HepG2 (cell line): Measurements from ENCODE around the gene ZNF524. TPM values are rescaled to one million over a fixed set of nuclear protein-coding genes. Genes with fewer than 3 reads are reported as not detected.

Experiments
- AGO1 ChIP-seq: fragments of 200-400 bp; formaldehyde crosslinking; IDR thresholded peaks from 2 replicates; pipeline ENCODE4 v1.6.1; 2017; ENCODE audit warnings: mild to moderate bottlenecking, low read depth, low read length, moderate library complexity; ENCODE audit not compliant: poor library complexity, severe bottlenecking
- ARHGAP35 ChIP-seq: sonication (generic); formaldehyde crosslinking; IDR thresholded peaks from 2 replicates; pipeline ENCODE4 v1.9.0; 2022; ENCODE audit warnings: mild to moderate bottlenecking, inconsistent platforms, moderate library complexity, missing genetic modification reagents, borderline replicate concordance
- FOSL2 ChIP-seq: sonication (generic); formaldehyde crosslinking; IDR thresholded peaks from 2 replicates; pipeline ENCODE4 v1.4.0; 2020; ENCODE audit warnings: missing genetic modification reagents
- HNRNPL ChIP-seq: fragments of 200-400 bp; formaldehyde crosslinking; IDR thresholded peaks from 2 replicates; pipeline ENCODE4 v1.6.1; 2017; ENCODE audit warnings: mild to moderate bottlenecking, low read depth, low read length
- MAFG ChIP-seq: sonication (generic); formaldehyde crosslinking; IDR thresholded peaks from 2 replicates; pipeline ENCODE4 v1.5.1; 2020; ENCODE audit warnings: mild to moderate bottlenecking, missing genetic modification reagents
- NFATC3 ChIP-seq: sonication (generic); formaldehyde crosslinking; IDR thresholded peaks from 2 replicates; pipeline ENCODE4 v1.5.1; 2020; ENCODE audit warnings: mild to moderate bottlenecking, missing genetic modification reagents
- REL ChIP-seq: sonication (generic); formaldehyde crosslinking; conservative IDR thresholded peaks from 2 replicates; pipeline ENCODE4 v1.8.0; 2022; ENCODE audit warnings: mild to moderate bottlenecking, missing genetic modification reagents, moderate library complexity
- SRSF1 ChIP-seq: fragments of 200-400 bp; formaldehyde crosslinking; optimal IDR thresholded peaks from 2 replicates; pipeline ENCODE3; 2017; ENCODE audit warnings: mild to moderate bottlenecking, low read depth, low read length, moderate library complexity
- TCF7 ChIP-seq: sonication (generic); IDR thresholded peaks from 2 replicates; pipeline ENCODE4 v1.6.1; 2016; ENCODE audit warnings: antibody characterized with exemption, low read depth
- THAP11 ChIP-seq: IDR thresholded peaks from 2 replicates; pipeline ENCODE4 v1.6.1; 2016; ENCODE audit warnings: missing biosample characterization, missing genetic modification reagents
- ZBTB20 ChIP-seq: sonication (generic); formaldehyde crosslinking; IDR thresholded peaks from 2 replicates; pipeline ENCODE4 v1.8.1; 2023; ENCODE audit warnings: missing genetic modification reagents, low read depth, mild to moderate bottlenecking, borderline replicate concordance
- ZFP36 ChIP-seq: fragments of 150-350 bp; IDR thresholded peaks from 2 replicates; pipeline ENCODE4 v1.6.1; 2018; ENCODE audit warnings: borderline replicate concordance, low read length, low read depth; ENCODE audit not compliant: partially characterized antibody
- ZFP41 ChIP-seq: sonication (generic); formaldehyde crosslinking; IDR thresholded peaks from 2 replicates; pipeline ENCODE4 v1.4.0; 2020; ENCODE audit warnings: mild to moderate bottlenecking, missing genetic modification reagents, borderline replicate concordance
- ZNF337 ChIP-seq: sonication (generic); formaldehyde crosslinking; IDR thresholded peaks from 2 replicates; pipeline ENCODE4 v1.5.1; 2020; ENCODE audit warnings: missing genetic modification reagents, low read depth, mild to moderate bottlenecking, borderline replicate concordance
- ZNF546 ChIP-seq: sonication (generic); formaldehyde crosslinking; conservative IDR thresholded peaks from 2 replicates; pipeline ENCODE4 v1.8.1; 2023; ENCODE audit warnings: mild to moderate bottlenecking, missing genetic modification reagents
- ZNF577 ChIP-seq: sonication (generic); formaldehyde crosslinking; IDR thresholded peaks from 2 replicates; pipeline ENCODE4 v1.4.0; 2020; ENCODE audit warnings: mild to moderate bottlenecking, low read depth, missing genetic modification reagents, borderline replicate concordance
- ZNF781 ChIP-seq: sonication (generic); formaldehyde crosslinking; IDR thresholded peaks from 2 replicates; pipeline ENCODE4 v1.5.1; 2020; ENCODE audit warnings: borderline replicate concordance, mild to moderate bottlenecking, missing genetic modification reagents; ENCODE audit errors: not compliant biosample characterization
- ZNF841 ChIP-seq: sonication (generic); formaldehyde crosslinking; IDR thresholded peaks from 2 replicates; pipeline ENCODE4 v1.8.1; 2023; ENCODE audit warnings: missing genetic modification reagents, borderline replicate concordance
- ZNF878 ChIP-seq: sonication (generic); formaldehyde crosslinking; IDR thresholded peaks from 2 replicates; pipeline ENCODE4 v1.8.1; 2023; ENCODE audit warnings: mild to moderate bottlenecking, missing genetic modification reagents, moderate library complexity
- ZSCAN12 ChIP-seq: sonication (generic); formaldehyde crosslinking; IDR thresholded peaks from 2 replicates; pipeline ENCODE4 v1.9.0; 2021; ENCODE audit warnings: mild to moderate bottlenecking, missing genetic modification reagents
- polyA plus RNA-seq, 8 experiments: library from polyadenylated mRNA; depleted of rRNA in 3 of 8; stranded (reverse) in 7 of 8; unstranded in 1 of 8; fragments of >200 nt; fragmentation: Illumina TruSeq in 4 of 8; extraction: Trizol in 4 of 8; gene quantifications; 2 replicates each; pipeline versions ENCODE4 v1.2.1 to v1.2.3, GENCODE V29; 2011 to 2016; ENCODE audit warnings: low read depth in 4 of 8, missing spikeins in 1 of 8, mixed read lengths in 1 of 8; ENCODE audit not compliant: insufficient read depth in 1 of 8
- total RNA-seq, 5 experiments: library from RNA; depleted of rRNA; stranded (reverse); fragments of >200 nt; fragmentation: Illumina TruSeq; extraction: Trizol; gene quantifications; 2 replicates each; pipeline ENCODE4 v1.2.3, GENCODE V29; 2016; ENCODE audit warnings: low read depth in 1 of 5
- TF ChIP-seq, protein P1 (sequence below): sonication (generic); formaldehyde crosslinking; IDR thresholded peaks from 2 replicates; pipeline ENCODE4 v1.5.0; 2020; ENCODE audit warnings: mild to moderate bottlenecking, missing genetic modification reagents, borderline replicate concordance
- TF ChIP-seq, protein P2 (sequence below): sonication (generic); formaldehyde crosslinking; IDR thresholded peaks from 2 replicates; pipeline ENCODE4 v1.5.0; 2020; ENCODE audit warnings: missing genetic modification reagents
- TF ChIP-seq, protein P3 (sequence below): IDR thresholded peaks from 2 replicates; pipeline ENCODE4 v1.6.1; 2016; ENCODE audit warnings: missing compliant biosample characterization, missing genetic modification reagents, borderline replicate concordance

The ZNF524 gene
- total and polyA plus RNA-seq, 2 of the 13 experiments (the other 11 are each of a cell fraction or from before 2014, with no cell fraction given), result 3.2 to 4.6 TPM

DNA sequence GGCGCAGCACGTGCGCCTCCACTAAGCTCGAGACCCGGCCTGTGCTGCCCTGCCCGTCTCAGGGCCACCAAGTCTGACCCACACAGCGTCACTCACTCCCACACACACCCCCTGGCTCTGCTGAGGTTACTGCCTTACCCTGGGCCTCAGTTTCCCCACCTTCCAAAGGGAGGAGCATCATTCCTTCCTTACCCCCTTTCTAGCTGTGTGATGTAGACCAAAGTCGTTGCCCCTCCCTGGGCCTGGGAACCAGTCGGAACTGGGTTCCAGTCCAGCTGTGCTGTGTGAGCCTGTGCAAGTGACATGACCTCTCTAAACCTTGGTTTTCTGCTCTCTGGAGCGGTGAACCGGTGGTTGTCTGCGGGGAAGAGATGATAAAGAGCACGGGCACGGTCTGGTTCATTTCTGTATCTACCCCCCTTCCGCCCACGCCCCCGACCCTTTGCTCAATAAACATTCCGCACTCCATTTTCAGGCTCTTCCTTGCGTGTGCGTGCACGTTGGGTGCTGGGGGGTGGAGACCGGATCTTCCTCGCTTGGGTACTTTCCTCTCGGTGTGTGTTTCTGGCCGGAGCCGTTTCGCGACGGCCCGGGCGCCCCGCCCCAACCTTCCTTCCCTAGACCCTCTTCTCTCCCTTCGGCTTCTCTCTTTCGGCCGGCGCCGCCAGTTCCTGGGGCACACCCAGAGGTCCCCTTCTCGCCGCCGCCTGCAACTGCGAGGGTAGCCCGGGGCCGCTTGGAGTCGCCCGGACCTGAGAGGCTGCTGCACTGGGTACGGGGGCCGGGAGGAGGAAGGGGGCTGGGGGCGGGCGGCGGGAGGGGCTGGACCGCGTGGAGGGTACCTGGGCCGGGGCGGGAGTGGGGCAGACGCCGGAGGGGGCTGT, 43.2 kb downstream of the ZNF524 start, which contains the start of gene ZNF581 (continued):
- TF ChIP-seq ZNF577 (no peak), ZNF781 (peak; percentile 85), SRSF1 (peak; percentile 69), ARHGAP35 (CRISPR knock-in tag) (no peak), ZBTB20 (CRISPR knock-in tag) (peak; percentile 62; the same call in 1 of the 2 replicates), ZNF878 (CRISPR knock-in tag) (0 out of 2 replicates have a peak, but pooled peaks have one; percentile 57), ZSCAN12 (CRISPR knock-in tag) (no peak), MAFG (CRISPR knock-in tag) (no peak), FOSL2 (peak; percentile 20; the same call in 1 of the 2 replicates), HNRNPL (no peak; the same call in 1 of the 2 replicates), REL (CRISPR knock-in tag) (no peak), ZNF546 (no peak), ZNF337 (CRISPR knock-in tag) (no peak), NFATC3 (no peak), THAP11 (peak; percentile 90), ZNF841 (CRISPR knock-in tag) (no peak), ZFP41 (no peak), ZFP36 (no peak), AGO1 (peak; percentile 95), TCF7 (no peak)
- TF ChIP-seq, protein P1, sequence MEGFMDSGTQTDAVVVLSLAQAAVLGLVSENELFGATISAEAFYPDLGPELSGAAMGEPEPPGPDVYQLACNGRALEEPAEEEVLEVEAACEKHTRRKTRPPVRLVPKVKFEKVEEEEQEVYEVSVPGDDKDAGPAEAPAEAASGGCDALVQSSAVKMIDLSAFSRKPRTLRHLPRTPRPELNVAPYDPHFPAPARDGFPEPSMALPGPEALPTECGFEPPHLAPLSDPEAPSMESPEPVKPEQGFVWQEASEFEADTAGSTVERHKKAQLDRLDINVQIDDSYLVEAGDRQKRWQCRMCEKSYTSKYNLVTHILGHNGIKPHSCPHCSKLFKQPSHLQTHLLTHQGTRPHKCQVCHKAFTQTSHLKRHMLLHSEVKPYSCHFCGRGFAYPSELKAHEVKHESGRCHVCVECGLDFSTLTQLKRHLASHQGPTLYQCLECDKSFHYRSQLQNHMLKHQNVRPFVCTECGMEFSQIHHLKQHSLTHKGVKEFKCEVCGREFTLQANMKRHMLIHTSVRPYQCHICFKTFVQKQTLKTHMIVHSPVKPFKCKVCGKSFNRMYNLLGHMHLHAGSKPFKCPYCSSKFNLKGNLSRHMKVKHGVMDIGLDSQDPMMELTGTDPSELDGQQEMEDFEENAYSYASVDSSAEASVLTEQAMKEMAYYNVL (CRISPR knock-in tag), result 0 out of 2 replicates have a peak, but pooled peaks have one; percentile 18
- TF ChIP-seq, protein P2, sequence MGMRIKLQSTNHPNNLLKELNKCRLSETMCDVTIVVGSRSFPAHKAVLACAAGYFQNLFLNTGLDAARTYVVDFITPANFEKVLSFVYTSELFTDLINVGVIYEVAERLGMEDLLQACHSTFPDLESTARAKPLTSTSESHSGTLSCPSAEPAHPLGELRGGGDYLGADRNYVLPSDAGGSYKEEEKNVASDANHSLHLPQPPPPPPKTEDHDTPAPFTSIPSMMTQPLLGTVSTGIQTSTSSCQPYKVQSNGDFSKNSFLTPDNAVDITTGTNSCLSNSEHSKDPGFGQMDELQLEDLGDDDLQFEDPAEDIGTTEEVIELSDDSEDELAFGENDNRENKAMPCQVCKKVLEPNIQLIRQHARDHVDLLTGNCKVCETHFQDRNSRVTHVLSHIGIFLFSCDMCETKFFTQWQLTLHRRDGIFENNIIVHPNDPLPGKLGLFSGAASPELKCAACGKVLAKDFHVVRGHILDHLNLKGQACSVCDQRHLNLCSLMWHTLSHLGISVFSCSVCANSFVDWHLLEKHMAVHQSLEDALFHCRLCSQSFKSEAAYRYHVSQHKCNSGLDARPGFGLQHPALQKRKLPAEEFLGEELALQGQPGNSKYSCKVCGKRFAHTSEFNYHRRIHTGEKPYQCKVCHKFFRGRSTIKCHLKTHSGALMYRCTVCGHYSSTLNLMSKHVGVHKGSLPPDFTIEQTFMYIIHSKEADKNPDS (CRISPR knock-in tag), result no peak
- TF ChIP-seq, protein P3, sequence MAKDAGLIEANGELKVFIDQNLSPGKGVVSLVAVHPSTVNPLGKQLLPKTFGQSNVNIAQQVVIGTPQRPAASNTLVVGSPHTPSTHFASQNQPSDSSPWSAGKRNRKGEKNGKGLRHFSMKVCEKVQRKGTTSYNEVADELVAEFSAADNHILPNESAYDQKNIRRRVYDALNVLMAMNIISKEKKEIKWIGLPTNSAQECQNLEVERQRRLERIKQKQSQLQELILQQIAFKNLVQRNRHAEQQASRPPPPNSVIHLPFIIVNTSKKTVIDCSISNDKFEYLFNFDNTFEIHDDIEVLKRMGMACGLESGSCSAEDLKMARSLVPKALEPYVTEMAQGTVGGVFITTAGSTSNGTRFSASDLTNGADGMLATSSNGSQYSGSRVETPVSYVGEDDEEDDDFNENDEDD, result peak; percentile 27; the same call in 1 of the 2 replicates
